NCI-H2171 (cell line): ENCODE data around the gene DHRS9.
A peak's percentile ranks its signal among the peaks of the same experiment; 100 is the strongest.
"Not testable (repeated sequence)": the region's sequence is repeated elsewhere in the genome, so short reads cannot be mapped to it uniquely, and the experiment has no call there.

Source experiments
- DNase-seq: peaks from one replicate; lab custom pipeline; 2025; lab: John Stamatoyannopoulos, UW

Gene DHRS9

GRCh38 chr2:169136428-169136827, 67.1 kb downstream of the DHRS9 start:
- not testable (repeated sequence) for DNase-seq

- DNase-seq: no peak
Measured at GRCh38 chr2:169136885-169137534, 67.6 kb downstream of the DHRS9 start.

- DNase-seq: no peak
Measured at GRCh38 chr2:169137924-169138323, 68.6 kb downstream of the DHRS9 start.

- no peak for DNase-seq
Measured at GRCh38 chr2:169139145-169139544, 69.8 kb downstream of the DHRS9 start.

GRCh38 chr2:169139993-169140767, 70.8 kb downstream of the DHRS9 start:
- no peak for DNase-seq

GRCh38 chr2:169141713-169142352, 72.5 kb downstream of the DHRS9 start:
- DNase-seq: peak; percentile 5

- no peak for DNase-seq
Measured at GRCh38 chr2:169143998-169144397, 74.6 kb downstream of the DHRS9 start.
